Suppressor macrophage treated with lipopolysaccharide for 4 hours (primary cell): ENCODE data around the gene UBQLN1.
"Not testable (repeated sequence)": the region's sequence is repeated elsewhere in the genome, so short reads cannot be mapped to it uniquely, and the experiment has no call there.

Experiments
- DNase-seq: peaks from one replicate; pipeline ENCODE4 v3.0.0-alpha.2; 2020

The UBQLN1 gene

DNA sequence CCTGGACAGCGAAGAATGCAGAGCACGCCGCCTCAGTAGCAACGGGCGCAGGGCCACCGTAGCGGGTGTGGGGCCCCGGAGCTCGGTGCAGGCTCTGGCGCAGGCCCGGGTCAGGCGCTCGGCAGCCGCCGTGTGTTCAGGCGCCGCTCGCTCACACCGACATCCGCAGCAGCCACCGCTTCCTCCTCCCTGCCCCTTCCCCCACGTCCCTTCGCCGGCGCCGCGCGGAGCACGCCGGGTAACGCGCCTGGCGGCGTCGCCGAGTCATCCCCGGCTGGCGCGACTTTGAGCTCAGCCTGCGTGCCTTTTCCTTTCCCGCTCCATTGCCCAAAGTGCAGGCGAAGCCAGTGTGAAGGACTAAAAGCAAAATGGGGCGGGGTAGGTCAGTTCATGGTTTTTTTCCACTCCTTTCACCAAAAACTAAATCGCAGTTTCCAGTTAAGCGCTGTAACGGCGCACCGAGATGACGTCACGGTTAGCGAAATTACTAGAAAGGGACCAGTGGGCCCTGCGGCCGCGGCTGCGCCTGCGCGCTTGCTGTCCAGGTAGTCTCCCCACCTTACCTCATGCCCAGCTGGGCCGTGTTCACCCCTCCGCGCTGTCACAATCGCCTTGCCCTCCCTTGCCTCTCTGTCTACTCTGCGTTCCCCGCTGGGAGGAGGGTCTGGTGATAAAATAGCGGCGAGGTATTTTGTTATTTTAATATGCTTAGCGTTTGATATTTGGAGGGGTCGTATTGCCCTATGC, at the start of gene UBQLN1:
Gene UBQLN1 (minus strand): TSS at position 191 of the 747 bp plus-strand sequence. CDS start 279 bp downstream, outside the sequence.
- peak; percentile 94 for DNase-seq

DNA sequence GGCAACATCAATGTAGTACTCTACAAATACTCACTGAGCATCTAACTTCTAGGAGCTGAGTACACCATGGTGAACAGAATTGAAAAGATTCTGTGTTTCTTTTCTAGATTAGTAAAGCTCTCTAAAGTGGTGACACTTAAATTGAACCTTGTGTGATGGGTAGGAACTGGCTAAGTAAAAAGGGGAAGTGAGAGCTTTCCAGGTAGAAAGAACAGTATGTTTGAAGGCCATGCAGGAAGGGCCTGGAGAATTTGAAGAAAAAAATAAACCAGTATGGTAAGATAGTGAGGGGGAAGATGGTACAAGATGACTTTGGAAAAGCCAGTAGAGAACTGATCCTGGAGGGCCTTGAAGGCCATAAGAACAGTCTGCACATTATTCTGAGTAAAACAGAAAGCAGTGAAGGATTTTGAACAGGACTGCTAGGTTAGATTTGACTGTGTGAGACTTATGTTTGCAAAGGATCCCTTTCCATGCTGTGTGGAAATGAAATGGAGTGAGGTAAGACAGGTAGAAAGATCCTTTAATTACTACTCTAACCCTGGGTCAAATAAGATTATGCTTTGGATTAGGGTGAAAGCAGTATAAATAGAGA, 46.7 kb upstream of the UBQLN1 start:
- no peak for DNase-seq

DNA sequence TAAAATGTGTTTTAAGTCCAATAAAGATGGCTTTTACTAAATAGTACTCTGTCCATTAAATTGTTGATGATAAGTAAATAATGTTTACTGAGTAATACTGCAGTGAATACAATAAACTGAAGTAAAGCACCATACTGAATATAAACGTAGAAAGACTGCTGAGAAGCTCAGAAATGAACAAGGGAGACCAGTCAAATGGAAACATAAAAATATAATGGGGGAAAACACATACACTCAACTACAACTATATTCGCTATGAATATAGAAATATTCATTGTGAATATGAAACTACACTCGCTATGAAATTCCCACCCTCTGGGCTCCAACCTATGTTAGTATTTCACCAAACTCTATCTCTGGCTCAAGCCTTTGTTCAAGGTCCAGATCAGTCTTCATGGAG, 41.9 kb upstream of the UBQLN1 start:
- no peak for DNase-seq

DNA sequence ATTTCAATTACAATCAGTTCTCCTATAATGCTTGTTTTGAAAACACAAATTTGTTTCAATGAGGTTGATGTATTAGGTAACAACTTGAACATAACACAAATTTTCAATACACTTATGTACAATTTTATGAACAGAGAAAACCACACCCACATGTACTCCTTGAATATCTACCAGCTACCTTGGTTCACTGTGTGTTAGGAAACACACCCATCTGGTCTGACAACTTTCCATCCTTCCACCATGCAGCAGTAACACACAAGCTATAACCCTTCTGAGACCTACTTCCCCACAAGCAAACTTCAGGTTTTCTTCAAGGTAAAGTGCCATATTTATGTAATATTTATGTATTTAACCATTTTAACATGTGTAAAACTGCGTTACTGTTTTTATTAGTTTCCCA, 36.4 kb upstream of the UBQLN1 start:
- no peak for DNase-seq

DNA sequence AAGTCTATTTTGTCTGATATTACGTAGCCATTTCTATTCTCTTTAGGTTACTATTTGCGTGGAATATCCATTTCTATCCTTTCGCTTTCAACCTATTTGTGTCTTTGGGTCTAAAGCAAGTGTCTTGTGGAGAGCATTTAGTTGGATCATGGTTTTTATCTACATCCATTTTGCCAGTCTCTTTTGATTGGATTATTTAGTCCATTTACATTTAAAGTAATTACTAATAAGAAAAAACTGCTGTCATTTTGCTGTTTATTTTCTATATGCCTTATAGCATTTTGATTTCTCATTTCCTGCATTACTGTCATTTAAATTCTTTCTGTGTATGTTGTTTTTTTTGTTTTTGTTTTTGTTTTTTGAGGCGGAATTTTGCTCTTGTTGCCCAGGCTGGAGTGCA, 26.0 kb upstream of the UBQLN1 start:
- no peak for DNase-seq

DNA sequence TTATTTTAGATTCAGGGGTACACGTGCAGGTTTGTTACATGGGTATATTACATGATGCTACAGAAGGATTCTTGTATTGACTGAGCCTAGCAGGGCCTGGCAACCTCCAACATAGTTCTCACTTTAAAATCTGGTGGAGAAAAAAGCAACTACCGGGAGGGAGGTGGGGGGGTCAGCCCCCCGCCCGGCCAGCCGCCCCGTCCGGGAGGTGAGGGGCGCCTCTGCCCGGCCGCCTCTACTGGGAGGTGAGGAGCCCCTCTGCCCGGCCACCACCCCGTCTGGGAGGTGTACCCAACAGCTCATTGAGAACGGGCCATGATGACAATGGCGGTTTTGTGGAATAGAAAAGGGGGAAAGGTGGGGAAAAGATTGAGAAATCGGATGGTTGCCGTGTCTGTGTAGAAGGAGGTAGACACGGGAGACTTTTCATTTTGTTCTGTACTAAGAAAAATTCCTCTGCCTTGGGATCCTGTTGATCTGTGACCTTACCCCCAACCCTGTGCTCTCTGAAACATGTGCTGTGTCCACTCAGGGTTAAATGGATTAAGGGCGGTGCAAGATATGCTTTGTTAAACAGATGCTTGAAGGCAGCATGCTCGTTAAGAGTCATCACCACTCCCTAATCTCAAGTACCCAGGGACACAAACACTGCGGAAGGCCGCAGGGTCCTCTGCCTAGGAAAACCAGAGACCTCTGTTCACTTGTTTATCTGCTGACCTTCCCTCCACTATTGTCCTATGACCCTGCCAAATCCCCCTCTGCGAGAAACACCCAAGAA, 21.0 kb upstream of the UBQLN1 start:
- not testable (repeated sequence) for DNase-seq

DNA sequence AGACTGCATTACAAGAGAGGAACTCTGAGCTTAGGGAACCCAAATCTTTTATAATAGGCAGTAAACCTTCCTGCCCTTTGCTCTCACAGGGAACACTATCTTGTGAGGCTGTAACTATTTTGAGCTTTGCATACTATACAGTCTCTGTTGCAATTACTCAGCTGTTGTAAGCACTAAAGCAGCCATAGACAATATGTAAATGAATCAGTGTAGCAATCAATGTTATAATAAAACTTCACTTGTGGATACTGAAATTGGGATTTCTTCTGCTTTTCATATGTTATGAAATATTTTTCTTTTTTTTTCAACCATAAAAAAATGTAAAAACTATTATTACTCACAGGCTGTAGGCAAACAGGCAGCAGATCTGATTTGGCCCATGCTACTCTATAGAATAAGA, 16.7 kb upstream of the UBQLN1 start:
- DNase-seq = no peak

DNA sequence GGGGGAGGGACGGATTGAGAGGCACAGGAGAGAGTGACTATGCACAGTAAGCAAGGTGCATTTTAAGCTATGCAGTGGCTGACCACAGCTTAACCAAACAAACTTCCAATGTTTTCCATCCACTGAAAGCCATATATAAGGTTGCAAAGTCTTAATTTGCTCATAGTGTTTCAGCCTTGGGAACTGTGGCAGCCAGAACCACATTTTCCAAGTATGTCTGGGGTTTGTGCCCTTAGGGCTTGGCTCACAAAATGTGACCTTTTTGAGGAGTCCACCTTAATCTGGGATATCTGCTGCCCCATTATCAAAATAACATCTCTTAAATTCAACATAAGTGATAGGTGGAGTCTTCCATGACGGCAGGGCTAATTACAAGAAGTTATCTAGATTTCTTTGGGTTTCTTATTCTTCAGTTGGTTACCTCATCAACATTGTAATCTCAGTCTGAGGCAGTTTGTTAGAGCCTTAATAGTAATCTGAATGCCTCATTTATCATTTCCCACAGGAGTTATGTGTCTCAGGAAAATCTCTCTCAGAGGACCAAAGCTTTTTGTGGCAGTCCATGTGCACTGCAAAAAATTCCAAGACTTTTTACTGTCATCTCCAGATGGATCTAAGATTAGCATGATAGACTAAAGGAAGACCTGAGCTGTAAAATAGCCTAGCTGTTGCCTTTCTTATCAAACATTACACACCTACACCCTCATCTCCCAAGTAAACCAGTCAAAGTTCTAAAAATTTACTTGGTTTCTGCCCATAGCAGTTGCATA, 15.2 kb upstream of the UBQLN1 start:
- no peak for DNase-seq

DNA sequence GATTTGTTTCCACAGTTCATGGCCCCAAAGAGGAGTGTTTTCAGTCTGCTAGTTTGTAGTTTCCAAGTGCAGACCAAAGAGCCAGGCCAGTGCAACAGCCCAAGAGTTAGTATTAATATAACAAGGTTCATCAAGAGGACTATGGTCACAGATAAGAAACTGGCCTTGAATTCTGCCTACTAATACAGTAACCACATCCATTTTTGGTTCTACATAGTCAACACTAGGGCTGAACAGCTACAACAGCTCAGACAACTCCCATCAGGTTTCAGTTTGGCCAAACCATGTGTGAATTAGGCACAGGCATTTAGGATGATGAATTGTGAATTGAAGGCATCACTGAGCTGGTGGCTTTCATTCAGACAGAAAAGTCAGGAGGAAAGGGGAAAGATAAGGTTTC, 13.8 kb upstream of the UBQLN1 start:
- DNase-seq = no peak

DNA sequence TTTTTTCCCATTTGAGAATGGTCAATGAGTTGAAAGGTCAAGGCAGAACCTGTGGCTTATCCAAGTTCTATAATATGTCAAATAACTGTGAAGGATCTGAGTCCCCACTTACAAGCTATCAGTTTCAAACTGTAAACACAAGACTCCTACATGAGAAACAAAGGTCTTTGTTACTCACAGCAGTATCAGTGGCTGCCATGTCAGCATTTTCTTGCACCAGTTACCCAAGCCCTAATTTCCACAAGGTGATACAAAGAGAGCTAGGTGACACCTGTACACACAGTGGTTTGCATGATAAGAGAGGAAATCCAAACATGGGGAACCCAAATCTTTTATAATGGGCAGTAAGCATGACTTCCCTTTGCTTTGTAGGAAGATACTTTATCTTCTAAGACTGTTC, 8.0 kb upstream of the UBQLN1 start:
- DNase-seq = no peak

DNA sequence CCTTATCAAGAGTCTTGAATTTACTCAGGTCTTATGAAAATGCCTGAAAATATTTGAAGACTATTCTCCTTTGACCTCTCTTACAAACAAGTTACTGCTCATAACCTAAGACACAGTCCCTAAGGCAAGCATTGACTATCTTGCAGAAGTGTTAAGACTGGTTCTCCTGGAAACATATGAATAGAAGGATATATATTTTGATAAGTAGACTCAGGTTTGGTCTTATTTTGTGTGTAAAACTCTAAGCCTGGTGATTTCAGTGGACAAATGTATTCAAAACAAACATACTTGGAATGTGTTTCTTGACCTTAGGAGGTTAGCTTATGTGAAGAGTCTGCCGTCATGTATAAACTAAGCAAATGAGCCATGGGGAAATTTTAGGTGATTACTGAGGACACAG, 7.5 kb upstream of the UBQLN1 start:
- no peak for DNase-seq

DNA sequence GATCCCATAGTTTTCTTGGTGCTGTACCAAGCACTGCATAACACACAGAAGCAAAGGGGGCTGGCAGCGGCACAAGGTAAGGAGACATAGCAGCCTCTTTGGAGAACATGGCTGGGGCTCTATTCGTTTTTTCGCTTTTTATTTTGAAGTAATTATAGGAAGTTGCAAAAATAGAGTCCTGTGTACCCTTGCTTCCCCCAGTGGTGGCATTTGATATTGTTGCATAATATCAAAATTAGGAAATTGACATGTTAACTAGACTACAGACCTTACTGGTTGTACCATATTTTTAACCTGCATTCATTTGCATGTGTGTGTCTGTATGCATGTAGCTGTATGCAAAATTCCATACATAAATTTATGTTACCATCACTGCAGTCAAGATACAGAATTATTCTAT, 6.6 kb upstream of the UBQLN1 start:
- peak; percentile 46 for DNase-seq

DNA sequence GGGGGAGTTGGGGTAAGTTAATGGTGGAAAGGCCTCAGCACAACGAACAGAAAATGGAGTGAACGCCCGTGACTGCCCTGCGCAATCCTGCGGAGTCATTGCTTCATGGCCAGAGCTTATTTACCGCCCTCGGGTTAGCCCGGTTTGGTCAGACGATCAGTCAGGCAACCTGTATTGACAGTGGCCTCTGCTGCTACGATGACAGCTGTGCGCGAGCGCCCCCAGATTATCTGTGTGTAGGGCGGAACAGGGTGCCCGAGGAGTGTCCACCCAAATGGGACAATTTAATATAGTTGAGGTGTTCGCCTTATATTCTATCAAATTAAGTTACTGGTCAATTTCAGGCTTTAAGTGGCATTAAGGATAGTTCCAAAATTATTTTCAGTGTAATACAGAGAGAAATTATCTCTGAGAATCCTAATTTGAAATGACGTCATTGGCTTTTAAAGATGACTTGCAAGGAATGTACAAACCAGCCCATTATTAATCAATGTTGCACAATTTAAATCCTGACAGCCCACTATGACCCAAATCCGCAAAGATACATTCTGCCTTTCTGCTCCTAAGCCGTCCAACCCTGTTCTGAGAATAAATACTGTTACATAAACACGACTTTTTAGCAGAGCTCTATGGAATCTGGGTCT, 879 bp upstream of the UBQLN1 start:
- DNase-seq = peak; percentile 91

DNA sequence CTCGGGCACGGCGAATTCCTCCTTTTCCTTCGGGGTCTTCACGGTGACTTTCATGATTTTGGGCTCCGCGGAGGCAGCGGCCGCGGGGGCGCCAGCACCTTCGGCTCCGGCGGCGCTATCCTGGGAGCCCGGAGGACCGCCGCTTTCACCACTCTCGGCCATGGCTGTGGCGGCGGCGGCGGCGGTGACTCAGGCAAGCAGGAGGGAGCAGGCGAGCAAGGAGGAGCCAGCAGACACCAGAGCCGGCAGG, 315 bp downstream of the UBQLN1 start:
- DNase-seq = no peak

DNA sequence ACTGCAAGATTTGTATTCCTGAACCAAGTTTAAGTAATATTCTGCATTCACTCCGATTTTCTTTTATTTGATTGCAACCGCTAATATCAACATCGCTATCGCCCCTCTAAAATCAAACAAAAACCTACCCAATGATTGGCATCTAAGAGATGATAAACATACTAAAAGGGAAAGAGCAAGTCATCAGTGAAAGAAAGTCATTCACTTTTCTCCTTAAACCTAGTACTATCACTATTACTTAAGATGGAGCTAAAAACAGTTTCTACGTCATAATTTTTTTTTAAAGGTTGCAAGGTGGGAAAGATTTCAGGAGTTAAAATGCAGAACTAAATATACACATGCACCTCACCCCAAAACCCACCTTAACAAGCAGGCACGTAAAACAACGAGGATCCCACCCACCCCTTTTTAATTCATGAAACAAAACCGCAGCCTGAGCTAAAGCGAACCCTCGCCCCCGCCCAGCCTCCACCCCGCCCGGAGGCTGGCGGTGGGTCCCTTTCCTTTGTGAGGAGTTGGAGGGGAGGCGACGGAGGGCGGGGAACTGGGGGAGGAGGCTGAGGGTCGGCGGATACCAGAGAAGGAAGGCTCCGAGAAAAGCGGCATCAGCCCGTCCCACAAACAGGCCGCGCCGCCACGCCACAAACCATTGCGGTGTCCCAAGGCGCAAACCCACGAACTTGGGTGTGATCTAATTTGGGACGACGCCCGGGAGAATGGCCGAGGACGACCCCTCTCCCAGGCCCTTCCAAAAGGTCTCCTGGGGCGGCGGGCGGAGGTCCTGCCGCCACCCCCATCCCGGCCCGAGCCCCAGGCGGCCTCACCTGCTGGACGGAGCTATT, 861 bp downstream of the UBQLN1 start:
- peak; percentile 36 for DNase-seq

DNA sequence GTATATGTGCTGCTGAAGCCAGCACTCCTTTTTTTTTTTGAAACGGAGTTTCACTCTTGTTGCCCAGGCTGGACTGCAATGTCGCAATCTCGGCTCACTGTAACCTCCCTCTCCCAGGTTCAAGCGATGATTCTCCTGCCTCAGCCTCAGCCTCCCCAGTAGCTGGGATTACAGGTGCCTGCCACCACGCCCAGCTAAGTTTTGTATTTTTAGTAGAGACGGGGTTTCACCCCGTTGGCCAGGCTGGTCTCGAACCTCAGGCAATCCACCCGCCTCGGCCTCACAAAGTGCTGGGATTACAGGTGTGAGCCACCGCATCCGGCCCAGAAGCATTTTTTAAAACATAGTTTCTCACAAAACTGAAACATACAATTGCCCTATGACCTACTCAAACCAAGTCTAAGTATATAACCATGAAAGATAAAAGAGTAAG, 2.5 kb downstream of the UBQLN1 start:
- not testable (repeated sequence) for DNase-seq

DNA sequence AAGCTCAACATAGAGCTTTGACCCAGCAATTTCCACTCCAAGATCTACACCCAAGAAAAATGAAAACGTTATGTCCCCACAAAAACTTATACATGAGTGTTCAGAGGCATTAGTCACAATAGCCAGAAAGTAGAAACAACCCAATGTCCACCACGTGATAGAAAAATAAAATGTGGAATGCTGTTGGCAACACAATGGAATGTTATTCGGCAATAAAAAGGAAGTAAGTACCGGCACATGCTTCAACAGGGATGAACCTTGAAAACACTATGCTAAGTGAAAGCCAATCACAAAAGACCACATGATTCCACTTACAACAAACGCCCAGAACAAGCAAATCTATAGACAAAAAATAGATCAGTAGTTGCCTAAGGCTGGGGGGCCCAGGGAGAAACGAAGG, 6.0 kb downstream of the UBQLN1 start:
- DNase-seq = no peak

DNA sequence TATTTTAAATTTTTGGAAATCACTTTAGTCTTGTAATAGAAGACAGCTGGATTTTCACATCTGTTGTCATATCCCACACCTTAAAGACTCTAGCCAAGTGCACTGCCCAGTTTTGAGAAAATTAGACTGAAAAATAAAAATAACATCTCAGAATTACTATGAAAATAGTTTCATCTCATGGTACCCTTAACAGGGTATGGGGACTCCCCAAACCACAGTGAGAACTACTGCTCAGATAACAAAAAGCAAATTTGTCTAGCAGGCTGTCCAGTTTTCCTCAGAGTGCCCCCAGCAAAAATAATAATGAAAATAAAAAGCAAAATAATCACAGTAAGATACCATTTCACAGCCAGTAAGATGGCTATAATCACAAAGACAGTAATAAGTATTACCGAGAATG, 6.5 kb downstream of the UBQLN1 start:
- DNase-seq = no peak

DNA sequence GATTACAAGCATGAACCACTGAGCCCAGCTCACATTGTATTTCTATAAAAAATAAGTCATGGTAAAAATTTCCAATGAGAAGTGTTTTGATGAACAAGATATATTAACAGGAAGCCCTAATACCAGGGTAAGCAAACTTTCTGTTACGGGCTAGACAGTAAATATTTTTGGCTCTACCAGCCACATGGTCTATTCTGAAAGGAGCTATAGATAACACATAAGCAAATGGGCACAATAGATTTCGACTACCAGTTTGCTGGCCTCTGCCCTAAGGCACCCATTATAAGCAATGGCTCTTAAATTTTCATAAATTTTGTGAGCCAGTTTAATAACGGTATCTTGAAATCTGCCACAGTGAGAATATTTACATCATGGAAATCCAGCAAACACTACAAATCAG, 8.1 kb downstream of the UBQLN1 start:
- DNase-seq = no peak

DNA sequence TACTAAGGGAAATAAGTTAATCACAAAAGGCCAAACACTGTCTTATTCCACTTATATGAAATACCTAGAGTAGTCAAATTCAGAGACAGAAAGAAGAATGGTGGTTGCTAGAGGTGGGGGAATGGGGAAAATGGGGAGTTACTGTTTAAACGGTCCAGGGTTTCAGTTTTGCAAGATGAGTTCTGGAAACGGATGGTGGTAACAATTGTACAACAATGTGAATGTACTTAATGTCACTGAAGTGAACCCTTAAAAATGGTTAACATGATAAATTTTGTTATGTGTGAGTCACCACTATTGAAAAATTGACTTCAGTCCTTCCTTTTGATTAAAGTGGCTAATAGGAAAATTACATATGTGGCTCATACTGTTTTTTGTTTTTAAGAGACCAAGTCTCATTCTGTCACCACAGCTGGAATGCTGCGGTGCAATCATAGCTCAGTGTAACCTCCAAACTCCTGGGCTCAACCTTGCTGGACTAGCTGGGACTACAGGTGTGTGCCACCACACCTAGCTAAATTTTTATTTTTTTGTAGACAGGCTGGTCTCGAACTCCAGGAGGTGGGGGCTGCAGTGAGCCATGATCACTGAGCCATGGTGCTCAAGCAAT, 8.7 kb downstream of the UBQLN1 start:
- no peak for DNase-seq

DNA sequence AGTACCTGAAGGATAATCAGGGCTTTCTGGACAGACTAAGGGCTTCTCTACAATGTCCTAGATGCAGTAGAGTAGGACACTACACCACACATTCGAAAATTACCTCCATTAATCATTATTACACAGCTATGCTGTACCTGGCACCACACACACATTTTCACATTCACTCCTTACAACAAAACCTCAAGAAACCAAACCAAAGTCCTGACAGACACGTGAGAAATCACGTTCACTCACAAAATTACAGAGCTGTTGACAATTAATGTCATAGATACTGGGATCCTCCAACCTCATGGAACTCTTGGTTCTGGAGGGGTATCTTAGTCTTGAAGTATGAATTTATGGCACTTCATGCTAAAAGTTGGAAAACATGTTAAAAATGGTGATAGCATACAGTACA, 16.3 kb downstream of the UBQLN1 start:
- DNase-seq = no peak

DNA sequence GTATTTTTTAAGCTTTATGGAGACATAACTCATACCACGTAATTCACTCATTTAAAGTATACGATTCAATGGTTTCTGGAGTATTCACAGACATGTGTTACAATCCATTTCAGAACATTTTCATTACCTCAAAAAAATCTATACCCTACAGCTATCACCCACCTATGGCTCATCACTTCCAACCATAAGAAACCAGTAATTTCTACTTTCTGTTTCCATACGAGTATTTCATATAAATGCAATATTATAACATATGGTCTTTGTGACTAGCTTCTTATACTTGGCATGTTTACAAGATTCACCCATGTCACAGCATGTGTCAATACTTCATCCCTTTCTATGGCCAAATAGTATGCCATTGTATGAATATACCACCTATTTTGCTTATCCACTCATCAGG, 18.8 kb downstream of the UBQLN1 start:
- DNase-seq = peak; percentile 25
